GM12872 (cell line): ENCODE data around the gene CDCA7.

Experiments
- TF ChIP-seq, protein P1 (sequence below): IDR thresholded peaks from 3 replicates; pipeline ENCODE4 v1.5.1; 2011; ENCODE audit warnings: low read depth, mild to moderate bottlenecking, low read length, moderate library complexity; ENCODE audit not compliant: insufficient read depth

Gene CDCA7

DNA sequence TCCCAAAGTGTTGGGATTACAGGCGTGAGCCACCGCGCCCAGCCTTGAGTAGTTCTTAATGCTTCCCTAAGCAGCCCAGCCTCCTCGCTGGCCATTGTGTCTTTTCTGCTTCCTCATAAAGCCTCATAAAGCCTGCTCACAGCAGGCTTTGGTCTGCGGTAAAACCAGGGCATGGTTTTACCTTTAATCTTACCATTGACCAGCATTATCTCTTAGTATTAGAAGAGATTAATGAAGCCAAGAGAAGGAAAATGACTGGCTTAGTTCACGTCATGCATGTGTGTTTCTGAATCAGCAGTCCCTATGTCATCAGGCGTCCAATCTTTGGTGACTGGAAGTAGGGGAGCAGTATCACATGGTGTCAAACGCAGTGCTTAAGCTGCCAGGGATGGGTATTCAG, 14.9 kb upstream of the CDCA7 start:
- TF ChIP-seq, protein P1, sequence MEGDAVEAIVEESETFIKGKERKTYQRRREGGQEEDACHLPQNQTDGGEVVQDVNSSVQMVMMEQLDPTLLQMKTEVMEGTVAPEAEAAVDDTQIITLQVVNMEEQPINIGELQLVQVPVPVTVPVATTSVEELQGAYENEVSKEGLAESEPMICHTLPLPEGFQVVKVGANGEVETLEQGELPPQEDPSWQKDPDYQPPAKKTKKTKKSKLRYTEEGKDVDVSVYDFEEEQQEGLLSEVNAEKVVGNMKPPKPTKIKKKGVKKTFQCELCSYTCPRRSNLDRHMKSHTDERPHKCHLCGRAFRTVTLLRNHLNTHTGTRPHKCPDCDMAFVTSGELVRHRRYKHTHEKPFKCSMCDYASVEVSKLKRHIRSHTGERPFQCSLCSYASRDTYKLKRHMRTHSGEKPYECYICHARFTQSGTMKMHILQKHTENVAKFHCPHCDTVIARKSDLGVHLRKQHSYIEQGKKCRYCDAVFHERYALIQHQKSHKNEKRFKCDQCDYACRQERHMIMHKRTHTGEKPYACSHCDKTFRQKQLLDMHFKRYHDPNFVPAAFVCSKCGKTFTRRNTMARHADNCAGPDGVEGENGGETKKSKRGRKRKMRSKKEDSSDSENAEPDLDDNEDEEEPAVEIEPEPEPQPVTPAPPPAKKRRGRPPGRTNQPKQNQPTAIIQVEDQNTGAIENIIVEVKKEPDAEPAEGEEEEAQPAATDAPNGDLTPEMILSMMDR: no peak

DNA sequence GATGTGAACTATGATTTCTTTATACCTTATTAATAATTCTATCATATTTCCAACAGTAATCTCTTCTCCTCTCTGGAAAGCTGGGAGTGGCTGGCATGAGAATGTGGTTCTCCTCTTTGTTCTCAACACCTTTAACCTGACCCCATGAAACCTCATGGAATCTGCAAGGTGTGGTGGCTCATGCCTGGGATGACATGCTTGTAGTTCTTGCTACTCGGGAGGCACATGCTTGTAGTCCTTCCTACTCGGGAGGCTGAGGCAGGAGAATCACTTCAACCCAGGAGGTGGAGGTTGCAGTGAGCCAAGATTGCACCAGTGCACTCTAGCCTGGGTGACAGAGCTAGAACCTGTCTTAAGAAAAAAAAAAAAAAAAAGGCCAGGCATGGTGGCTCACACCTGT, 10.8 kb upstream of the CDCA7 start:
- TF ChIP-seq, protein P1: no peak

DNA sequence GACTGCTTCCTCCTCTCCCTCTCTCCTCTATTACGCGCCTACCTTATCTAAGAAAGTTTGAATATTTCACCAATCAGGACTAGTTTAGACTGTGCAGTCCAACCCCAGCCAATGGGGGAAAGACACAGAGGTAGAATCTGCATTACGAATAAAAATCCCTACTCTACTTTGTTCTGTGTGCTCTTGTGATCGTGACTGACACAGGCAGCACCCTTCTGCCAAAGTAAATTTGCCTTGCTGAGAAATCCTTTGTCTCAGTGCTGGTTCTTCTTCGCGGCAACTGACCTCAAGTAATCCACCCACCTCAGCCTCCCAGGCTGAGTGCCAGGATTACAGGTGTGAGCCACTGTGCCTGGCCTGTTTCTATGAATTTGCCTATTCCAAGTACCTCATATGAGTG, 8.6 kb upstream of the CDCA7 start:
- TF ChIP-seq, protein P1: no peak

DNA sequence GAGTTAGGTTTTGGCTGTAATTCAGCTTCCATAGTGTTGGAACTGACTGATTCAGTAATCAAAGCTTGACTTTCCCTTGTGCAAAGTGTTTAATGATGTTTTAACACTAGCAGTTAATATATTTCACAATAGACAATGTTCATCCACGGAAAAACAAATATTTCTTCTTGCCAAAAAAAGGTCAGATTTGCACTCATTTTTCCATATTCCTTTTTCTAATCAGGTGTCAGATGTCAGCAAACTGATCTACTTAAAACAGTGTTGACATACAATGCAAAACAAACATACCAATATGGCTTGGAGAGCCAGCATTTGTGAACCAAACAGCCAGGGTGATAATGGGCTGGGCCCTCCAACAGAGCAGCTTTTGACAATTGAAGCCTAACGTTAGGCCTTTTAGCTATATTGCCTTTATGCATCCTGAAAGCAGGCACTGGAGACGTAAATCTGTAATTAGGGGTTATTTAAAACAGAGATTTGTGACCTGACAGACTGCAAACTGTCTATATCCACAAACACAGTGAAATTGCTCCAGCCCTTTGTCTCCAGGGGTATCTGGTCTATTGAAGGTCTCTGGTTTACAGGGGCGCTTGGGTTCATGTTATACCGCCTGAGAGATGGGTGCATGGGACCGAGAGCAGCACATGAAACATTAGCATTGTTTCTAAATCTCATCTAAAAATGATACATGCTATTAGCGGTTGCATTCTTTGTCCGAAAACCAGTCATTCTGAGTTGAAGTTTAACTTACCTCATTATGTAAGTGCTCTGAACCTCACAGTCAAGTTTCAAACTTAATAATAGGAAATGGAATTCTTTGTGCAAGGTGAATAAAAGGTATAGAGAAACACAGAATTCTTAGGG, 7.1 kb upstream of the CDCA7 start:
- TF ChIP-seq, protein P1: no peak

DNA sequence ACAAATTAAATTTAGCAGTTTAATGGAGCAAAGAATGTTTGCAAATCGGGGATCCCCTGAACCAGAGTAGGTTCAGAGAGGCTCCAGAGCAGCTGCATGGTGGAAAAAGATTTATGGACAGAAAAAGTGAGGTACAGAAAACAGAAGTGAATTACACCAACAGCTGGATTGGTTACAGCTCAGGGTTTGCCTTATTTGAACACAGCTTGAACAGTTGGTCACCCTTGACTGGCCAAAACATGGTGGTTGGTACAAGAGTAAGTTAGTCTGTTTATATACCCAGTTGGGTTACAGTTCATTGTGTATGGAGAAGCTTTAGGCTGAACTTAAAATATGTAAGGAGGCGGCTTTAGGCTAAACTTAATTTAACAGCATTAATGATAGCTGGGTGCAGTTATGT, 5.4 kb upstream of the CDCA7 start:
- TF ChIP-seq, protein P1: no peak

DNA sequence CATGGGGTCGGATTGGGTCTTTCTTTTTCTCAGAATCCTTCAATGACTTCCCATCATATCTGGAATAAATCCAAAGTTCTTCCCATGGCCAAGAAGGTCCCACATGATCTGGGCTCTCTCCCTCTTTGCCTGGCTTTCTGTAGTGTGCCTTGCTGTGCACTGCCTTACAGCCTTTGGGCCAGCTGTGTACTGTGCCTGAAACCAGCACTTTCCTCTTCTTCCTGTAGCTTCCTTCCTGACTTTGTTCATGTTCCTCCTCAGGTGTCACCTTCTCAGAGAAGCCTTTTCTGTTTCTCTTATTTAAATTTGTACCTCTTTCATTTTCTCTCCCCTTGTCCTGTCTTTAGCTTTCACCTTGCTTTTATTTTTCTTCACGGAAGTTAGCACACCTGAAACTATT, 4.3 kb upstream of the CDCA7 start:
- TF ChIP-seq, protein P1: no peak

DNA sequence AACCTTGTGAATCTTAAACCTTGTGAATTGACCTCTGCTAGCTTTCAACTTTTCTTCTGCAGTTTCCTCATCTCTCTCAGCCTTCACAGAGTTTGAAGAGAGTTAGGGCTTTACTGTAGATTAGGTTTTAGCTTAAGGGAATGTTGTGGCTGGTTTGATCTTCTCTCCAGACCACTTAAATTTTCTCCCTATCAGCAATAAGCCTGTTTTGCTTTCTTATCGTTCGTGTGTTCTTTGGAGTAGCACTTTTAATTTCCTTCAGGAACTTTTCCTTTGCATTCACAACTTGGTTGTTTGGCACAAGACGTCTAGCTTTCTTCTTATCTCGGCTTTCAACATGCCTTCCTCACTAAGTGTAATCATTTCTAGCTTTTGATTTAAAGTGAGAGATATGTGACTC, 2.8 kb upstream of the CDCA7 start:
- TF ChIP-seq, protein P1: no peak
